ENCODE results near the gene SUN1.
"Not testable (repeated sequence)": the region's sequence is repeated elsewhere in the genome, so short reads cannot be mapped to it uniquely, and the experiment has no call there.

- TF ChIP-seq, protein P1, sequence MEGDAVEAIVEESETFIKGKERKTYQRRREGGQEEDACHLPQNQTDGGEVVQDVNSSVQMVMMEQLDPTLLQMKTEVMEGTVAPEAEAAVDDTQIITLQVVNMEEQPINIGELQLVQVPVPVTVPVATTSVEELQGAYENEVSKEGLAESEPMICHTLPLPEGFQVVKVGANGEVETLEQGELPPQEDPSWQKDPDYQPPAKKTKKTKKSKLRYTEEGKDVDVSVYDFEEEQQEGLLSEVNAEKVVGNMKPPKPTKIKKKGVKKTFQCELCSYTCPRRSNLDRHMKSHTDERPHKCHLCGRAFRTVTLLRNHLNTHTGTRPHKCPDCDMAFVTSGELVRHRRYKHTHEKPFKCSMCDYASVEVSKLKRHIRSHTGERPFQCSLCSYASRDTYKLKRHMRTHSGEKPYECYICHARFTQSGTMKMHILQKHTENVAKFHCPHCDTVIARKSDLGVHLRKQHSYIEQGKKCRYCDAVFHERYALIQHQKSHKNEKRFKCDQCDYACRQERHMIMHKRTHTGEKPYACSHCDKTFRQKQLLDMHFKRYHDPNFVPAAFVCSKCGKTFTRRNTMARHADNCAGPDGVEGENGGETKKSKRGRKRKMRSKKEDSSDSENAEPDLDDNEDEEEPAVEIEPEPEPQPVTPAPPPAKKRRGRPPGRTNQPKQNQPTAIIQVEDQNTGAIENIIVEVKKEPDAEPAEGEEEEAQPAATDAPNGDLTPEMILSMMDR (IDR thresholded peaks at IDR 0.05; ENCODE audit: low read depth, low read length): not testable (repeated sequence)
- not testable (repeated sequence) for TF ChIP-seq MAX (IDR thresholded peaks at IDR 0.05; ENCODE audit: low read depth, low read length)
Observed at GRCh38 chr7:796434-797169, 35.7 kb upstream of the SUN1 start.

Measured in NB4 (cell line).